Mesothelial cell of epicardium (in vitro differentiated cells): ENCODE data around the gene AFF3. TPM values are rescaled to one million over a fixed set of nuclear protein-coding genes. Genes with fewer than 3 reads are reported as not detected.

Experiments
- DNase-seq, 2 experiments: peaks; one replicate each; pipeline ENCODE4 v3.0.0; 2021; ENCODE audit warnings: low spot score in 2 of 2; ENCODE audit not compliant: unreplicated experiment in 2 of 2
- H3K27ac Mint-ChIP-seq: 2 replicates; pipeline ENCODE4 v1.8.0; 2021; ENCODE audit warnings: mixed read lengths
- H3K27me3 Mint-ChIP-seq: 2 replicates; pipeline ENCODE4 v1.8.0; 2021; ENCODE audit warnings: low read depth, mixed read lengths
- H3K36me3 Mint-ChIP-seq: 2 replicates; pipeline ENCODE4 v1.8.0; 2021; ENCODE audit warnings: mixed read lengths
- H3K4me1 Mint-ChIP-seq: 2 replicates; pipeline ENCODE4 v1.8.0; 2021; ENCODE audit warnings: mixed read lengths
- H3K4me3 Mint-ChIP-seq: 2 replicates; pipeline ENCODE4 v1.8.0; 2021; ENCODE audit warnings: mild to moderate bottlenecking, moderate library complexity, mixed read lengths
- H3K9me3 Mint-ChIP-seq: 2 replicates; pipeline ENCODE4 v1.8.0; 2021; ENCODE audit warnings: mixed read lengths
- CTCF ChIP-seq: fragments of 200-600 bp; sonication (generic); IDR thresholded peaks from one replicate; pipeline ENCODE4 v1.5.0; 2021; ENCODE audit warnings: antibody characterized with exemption; ENCODE audit not compliant: unreplicated experiment
- total RNA-seq: library from RNA; stranded (reverse); gene quantifications from 3 replicates; pipeline ENCODE4 v1.2.1, GENCODE V29; 2021

The AFF3 gene
- total RNA-seq, 1 donor from 2014 or later, result 14.4 TPM

GRCh38 chr2:100062336-100062735, 80.1 kb downstream of the AFF3 start:
- Mint-ChIP-seq H3K4me1 (peaks cover 18% of the 10 kb centered on the region), H3K27me3 (peaks cover 14% of the 10 kb centered on the region), H3K27ac (no peak overlapping the region), H3K4me3 (no peak overlapping the region), H3K36me3 (peaks cover 14% of the 10 kb centered on the region), H3K9me3 (peaks cover 13% of the 10 kb centered on the region)
- no peak for TF ChIP-seq CTCF
- DNase-seq, result no peak

- Mint-ChIP-seq H3K4me3 (no peak overlapping the region), H3K9me3 (peaks cover 13% of the 10 kb centered on the region), H3K4me1 (peaks cover 15% of the 10 kb centered on the region), H3K36me3 (peaks cover 14% of the 10 kb centered on the region), H3K27ac (no peak overlapping the region), H3K27me3 (peaks cover 13% of the 10 kb centered on the region)
- no peak for TF ChIP-seq CTCF
- no peak for DNase-seq
Measured at GRCh38 chr2:100060875-100061274, 81.5 kb downstream of the AFF3 start.

- no peak overlapping the region for H3K27ac Mint-ChIP-seq
- TF ChIP-seq CTCF, result no peak
- H3K36me3 Mint-ChIP-seq, result peaks cover 14% of the 10 kb centered on the region
- DNase-seq, result no peak
- peaks cover 8% of the 10 kb centered on the region for H3K4me1 Mint-ChIP-seq
- peaks cover 13% of the 10 kb centered on the region for H3K27me3 Mint-ChIP-seq
- H3K4me3 Mint-ChIP-seq, result no peak overlapping the region
- peaks cover 13% of the 10 kb centered on the region for H3K9me3 Mint-ChIP-seq
Measured at GRCh38 chr2:100059638-100060037, 82.8 kb downstream of the AFF3 start.

GRCh38 chr2:100057901-100058261, 84.5 kb downstream of the AFF3 start:
- Mint-ChIP-seq H3K4me1 (peaks cover 9% of the 10 kb centered on the region), H3K4me3 (no peak overlapping the region), H3K27me3 (peaks cover 21% of the 10 kb centered on the region), H3K36me3 (peaks cover 6% of the 10 kb centered on the region), H3K9me3 (peaks cover 5% of the 10 kb centered on the region), H3K27ac (no peak overlapping the region)
- DNase-seq, result no peak
- no peak for TF ChIP-seq CTCF

- H3K36me3 Mint-ChIP-seq, result no peaks in the 10 kb centered on the region
- no peak for TF ChIP-seq CTCF
- no peak overlapping the region for H3K27ac Mint-ChIP-seq
- peaks cover 39% of the 10 kb centered on the region for H3K27me3 Mint-ChIP-seq
- H3K9me3 Mint-ChIP-seq, result no peaks in the 10 kb centered on the region
- H3K4me1 Mint-ChIP-seq, result peaks cover 9% of the 10 kb centered on the region
- H3K4me3 Mint-ChIP-seq, result no peak overlapping the region
- no peak for DNase-seq
Measured at GRCh38 chr2:100054426-100054825, 88.0 kb downstream of the AFF3 start.

- no peaks in the 10 kb centered on the region for H3K9me3 Mint-ChIP-seq
- no peak for TF ChIP-seq CTCF
- H3K4me3 Mint-ChIP-seq, result no peak overlapping the region
- no peaks in the 10 kb centered on the region for H3K36me3 Mint-ChIP-seq
- peaks cover 46% of the 10 kb centered on the region for H3K27me3 Mint-ChIP-seq
- H3K27ac Mint-ChIP-seq, result no peak overlapping the region
- H3K4me1 Mint-ChIP-seq, result peaks cover 9% of the 10 kb centered on the region
- DNase-seq, result no peak
Measured at GRCh38 chr2:100053087-100053885, 89.1 kb downstream of the AFF3 start.
